C4-2B (cell line): ENCODE results near the gene SMARCA5.

Source experiments
- H3K27ac ChIP-seq: fragments of 450-650 bp; 2 replicates; pipeline ENCODE4 v1.5.1; 2017
- CTCF ChIP-seq: fragments of 450-650 bp; conservative IDR thresholded peaks from 2 replicates; pipeline ENCODE4 v1.5.1; 2017; ENCODE audit warnings: mild to moderate bottlenecking
- ZFX ChIP-seq: fragments of 450-650 bp; IDR thresholded peaks from 2 replicates; pipeline ENCODE4 v1.6.1; 2017

SMARCA5 gene

GRCh38 chr4:143587703-143588102, 74.2 kb downstream of the SMARCA5 start:
- H3K27ac ChIP-seq = no peak overlapping the region
- TF ChIP-seq ZFX = no peak
- peak; percentile 38 for TF ChIP-seq CTCF

- TF ChIP-seq ZFX (no peak), CTCF (no peak)
These were observed 83.8 kb downstream of the SMARCA5 start for GRCh38 chr4:143597276-143597675.

GRCh38 chr4:143598816-143599215, 85.3 kb downstream of the SMARCA5 start:
- no peak overlapping the region for H3K27ac ChIP-seq
- TF ChIP-seq CTCF = no peak
- TF ChIP-seq ZFX = no peak

More at GRCh38 chr4:143597276-143597675, 83.8 kb downstream of the SMARCA5 start:
- no peak overlapping the region for H3K27ac ChIP-seq

GRCh38 chr4:143599827-143600226, 86.3 kb downstream of the SMARCA5 start:
- H3K27ac ChIP-seq = no peak overlapping the region
- no peak for TF ChIP-seq ZFX
- TF ChIP-seq CTCF = no peak

- H3K27ac ChIP-seq = no peak overlapping the region
- TF ChIP-seq ZFX (no peak), CTCF (no peak)
These were observed 93.0 kb downstream of the SMARCA5 start for GRCh38 chr4:143606480-143606879.
